ENCODE results near the gene OR2T35.
"Not testable (repeated sequence)": the region's sequence is repeated elsewhere in the genome, so short reads cannot be mapped to it uniquely, and the experiment has no call there.

- not testable (repeated sequence) for TF ChIP-seq POLR2A (IDR thresholded peaks at IDR 0.05; ENCODE audit: borderline replicate concordance, extremely low read depth, insufficient read depth, insufficient read length); SIN3A (IDR thresholded peaks at IDR 0.05; ENCODE audit: low read depth); ZNF274 (IDR thresholded peaks at IDR 0.05; ENCODE audit: low read depth, low read length); EZH2 (IDR thresholded peaks at IDR 0.05); MAX (IDR thresholded peaks at IDR 0.05); CTCF (IDR thresholded peaks at IDR 0.05 in 2 of 3, conservative IDR thresholded peaks at IDR 0.05 in 1 of 3; ENCODE audit: borderline replicate concordance in 1 of 3, insufficient read depth in 1 of 3, low read depth in 2 of 3, low read length in 2 of 3); ZFX (IDR thresholded peaks at IDR 0.05); POLR2AphosphoS5 (IDR thresholded peaks at IDR 0.05; ENCODE audit: low read depth, low read length)
- TF ChIP-seq, protein P1, sequence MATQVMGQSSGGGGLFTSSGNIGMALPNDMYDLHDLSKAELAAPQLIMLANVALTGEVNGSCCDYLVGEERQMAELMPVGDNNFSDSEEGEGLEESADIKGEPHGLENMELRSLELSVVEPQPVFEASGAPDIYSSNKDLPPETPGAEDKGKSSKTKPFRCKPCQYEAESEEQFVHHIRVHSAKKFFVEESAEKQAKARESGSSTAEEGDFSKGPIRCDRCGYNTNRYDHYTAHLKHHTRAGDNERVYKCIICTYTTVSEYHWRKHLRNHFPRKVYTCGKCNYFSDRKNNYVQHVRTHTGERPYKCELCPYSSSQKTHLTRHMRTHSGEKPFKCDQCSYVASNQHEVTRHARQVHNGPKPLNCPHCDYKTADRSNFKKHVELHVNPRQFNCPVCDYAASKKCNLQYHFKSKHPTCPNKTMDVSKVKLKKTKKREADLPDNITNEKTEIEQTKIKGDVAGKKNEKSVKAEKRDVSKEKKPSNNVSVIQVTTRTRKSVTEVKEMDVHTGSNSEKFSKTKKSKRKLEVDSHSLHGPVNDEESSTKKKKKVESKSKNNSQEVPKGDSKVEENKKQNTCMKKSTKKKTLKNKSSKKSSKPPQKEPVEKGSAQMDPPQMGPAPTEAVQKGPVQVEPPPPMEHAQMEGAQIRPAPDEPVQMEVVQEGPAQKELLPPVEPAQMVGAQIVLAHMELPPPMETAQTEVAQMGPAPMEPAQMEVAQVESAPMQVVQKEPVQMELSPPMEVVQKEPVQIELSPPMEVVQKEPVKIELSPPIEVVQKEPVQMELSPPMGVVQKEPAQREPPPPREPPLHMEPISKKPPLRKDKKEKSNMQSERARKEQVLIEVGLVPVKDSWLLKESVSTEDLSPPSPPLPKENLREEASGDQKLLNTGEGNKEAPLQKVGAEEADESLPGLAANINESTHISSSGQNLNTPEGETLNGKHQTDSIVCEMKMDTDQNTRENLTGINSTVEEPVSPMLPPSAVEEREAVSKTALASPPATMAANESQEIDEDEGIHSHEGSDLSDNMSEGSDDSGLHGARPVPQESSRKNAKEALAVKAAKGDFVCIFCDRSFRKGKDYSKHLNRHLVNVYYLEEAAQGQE (IDR thresholded peaks at IDR 0.05; ENCODE audit: low read depth): not testable (repeated sequence)
These were observed 10.3 kb upstream of the OR2T35 start, which contains the start of gene OR2T27 for GRCh38 chr1:248655354-248655753.
